Adrenal gland (tissue), 12 donors: ENCODE data around the gene MAGED4B. TPM values are rescaled to one million over a fixed set of nuclear protein-coding genes. Genes with fewer than 3 reads are reported as not detected.

Experiments
- polyA plus RNA-seq, 3 donors: library from polyadenylated mRNA; stranded (reverse); fragments of 200-250 nt in 2 of 3; fragments of 350-450 nt in 1 of 3; fragmentation: Illumina TruSeq in 1 of 3; extraction: RNeasy Lipid Tissue Mini Kit (QIAGEN cat#74804) in 1 of 3; gene quantifications; one replicate each; pipeline ENCODE4 v1.2.3, GENCODE V29; 2013 to 2014
- small RNA-seq, 2 donors: library from RNA; depleted of rRNA; stranded (forward); fragments of <200 nt; gene quantifications; one replicate each; pipeline ENCODE3, GENCODE V24; 2016
- total RNA-seq, 9 donors: library from RNA; depleted of rRNA in 4 of 9; stranded (reverse); fragments of >200 nt in 4 of 9; fragments of 120-200 nt in 1 of 9; fragmentation: NEBNext Ultra II Directional in 1 of 9; extraction: Animal tissue kit (Norgen Biotek cat#: 25700) in 1 of 9; gene quantifications; one replicate each; pipeline versions ENCODE4 v1.1.0 to v1.2.4, GENCODE V29; 2013 to 2023
- donor health status: healthy with polysubstance abuse.
- donor health status: Bipolar disorder and iron deficiency.
- donor health status: DM: yes; HTN: yes; CAD: no.
- donor health status: DM: no; HTN: no; CAD: no.
- donor health status: DM: no; HTN: no; CAD: no.
- donor health status: DM: yes; HTN: yes; CAD: no.

Gene MAGED4B
- total and polyA plus RNA-seq, 12 donors, result 1.9 to 62.9 (median 3.6) TPM

Small RNA genes within 50 kb of the gene (small RNA-seq; reads per million reads assigned to genes)
- 0 reads per million in 2 donors for gene SNORA11E

Other genes with a start within 250 kb of the MAGED4B start
- gene MAGED1, start 175.6 kb downstream of the MAGED4B start, total RNA-seq, result 100 to 1,000 TPM; 201 to 363 (median 268) TPM
- 100 to 1,000 TPM in 1 of 3 donors, 10 to 100 TPM in 2; 47.9 to 333 (median 78.8) TPM for gene MAGED1, start 175.6 kb downstream of the MAGED4B start, polyA plus RNA-seq
- 1 to 10 TPM in 5 of 9 donors, under 1 TPM in 4; 0.18 to 8.0 (median 1.7) TPM for gene MAGED4, start 115.7 kb upstream of the MAGED4B start, total RNA-seq
- 10 to 100 TPM in 1 of 3 donors, 1 to 10 TPM in 2; 1.6 to 10.4 (median 5.5) TPM for gene MAGED4, start 115.7 kb upstream of the MAGED4B start, polyA plus RNA-seq